Caco-2 (cell line): ENCODE results near the gene GLUL. TPM values are rescaled to one million over a fixed set of nuclear protein-coding genes. Genes with fewer than 3 reads are reported as not detected.

Experiments used
- BruUV-seq: library from RNA; stranded (reverse); fragments of 400-500 nt; replicated peaks from 2 replicates; lab custom pipeline; 2021; lab: Mats Ljungman, UMichigan
- CTCF ChIA-PET: fragments of 300-600 bp; sonication (Branson Sonifier 250); formaldehyde crosslinking; loops from one replicate; lab custom pipeline; 2022; ENCODE audit warnings: antibody characterized with exemption; lab: Charles Lee
- POLR2A ChIA-PET: fragments of 300-600 bp; sonication (Branson Sonifier 250); formaldehyde crosslinking; loops from one replicate; lab custom pipeline; 2022; ENCODE audit warnings: antibody characterized with exemption; lab: Charles Lee
- DNase-seq, 2 experiments: peaks; one replicate each; pipeline versions ENCODE4 v3.0.0 to v3.0.0-alpha.2; 2020 to 2022
- H3K27me3 ChIP-seq: replicated peaks from 2 replicates; pipeline ENCODE4 v1.6.0; 2011; ENCODE audit warnings: low read length; ENCODE audit not compliant: control insufficient read depth, insufficient read depth
- H3K36me3 ChIP-seq: 2 replicates; pipeline ENCODE4 v1.5.1; 2011; ENCODE audit warnings: low read length; ENCODE audit not compliant: control insufficient read depth, insufficient read depth
- H3K4me1 ChIP-seq: fragments of 250-450 bp; sonication (Bioruptor Pico); 2 replicates; pipeline ENCODE4 v1.5.1; 2020; ENCODE audit warnings: mild to moderate bottlenecking
- H3K4me3 ChIP-seq: 2 replicates; pipeline ENCODE4 v1.5.1; 2011; ENCODE audit warnings: low read depth, mild to moderate bottlenecking, control low read depth, low read length
- H3K9me3 ChIP-seq: fragments of 250-450 bp; sonication (Bioruptor Pico); 2 replicates; pipeline ENCODE4 v1.5.1; 2020; ENCODE audit warnings: mild to moderate bottlenecking, moderate library complexity
- H3K27ac Mint-ChIP-seq: one replicate; pipeline ENCODE4 v1.8.0; 2022; ENCODE audit warnings: mixed read lengths; ENCODE audit not compliant: unreplicated experiment
- H3K27me3 Mint-ChIP-seq: one replicate; pipeline ENCODE4 v1.8.0; 2022; ENCODE audit warnings: mixed read lengths; ENCODE audit not compliant: insufficient read depth, unreplicated experiment
- H3K36me3 Mint-ChIP-seq: one replicate; pipeline ENCODE4 v1.8.0; 2022; ENCODE audit warnings: mild to moderate bottlenecking, mixed read lengths; ENCODE audit not compliant: insufficient read depth, unreplicated experiment
- H3K4me1 Mint-ChIP-seq: one replicate; pipeline ENCODE4 v1.8.0; 2022; ENCODE audit warnings: low read depth, mixed read lengths; ENCODE audit not compliant: unreplicated experiment
- H3K4me3 Mint-ChIP-seq: one replicate; pipeline ENCODE4 v1.8.0; 2022; ENCODE audit warnings: mild to moderate bottlenecking, moderate library complexity, mixed read lengths; ENCODE audit not compliant: unreplicated experiment
- H3K9me3 Mint-ChIP-seq: one replicate; pipeline ENCODE4 v1.8.0; 2022; ENCODE audit warnings: mixed read lengths; ENCODE audit not compliant: unreplicated experiment
- intact Hi-C: fragments of 100-400 bp; cut with micrococcal nuclease; formaldehyde crosslinking; loops from one replicate; pipeline ENCODE4 v1.10.0; 2022; ENCODE audit not compliant: unreplicated experiment
- total RNA-seq: library from RNA; stranded (reverse); gene quantifications from 2 replicates; pipeline ENCODE4 v1.2.3, GENCODE V29; 2022
- TF ChIP-seq, protein P1 (sequence below), 2 experiments: fragments of 200-600 bp in 1 of 2; IDR thresholded peaks; 1 replicate in 1 of 2; 2 replicates in 1 of 2; pipeline versions ENCODE4 v1.5.1 to v1.8.0; 2011 to 2022; ENCODE audit warnings: antibody characterized with exemption in 1 of 2, control low read depth in 1 of 2, inconsistent platforms in 1 of 2, low read depth in 1 of 2, low read length in 1 of 2, mild to moderate bottlenecking in 1 of 2, moderate library complexity in 1 of 2; ENCODE audit not compliant: insufficient read depth in 1 of 2, severe bottlenecking in 1 of 2, unreplicated experiment in 1 of 2

GLUL gene
- total RNA-seq, 1 experiment from 2014 or later = 394 TPM

DNA sequence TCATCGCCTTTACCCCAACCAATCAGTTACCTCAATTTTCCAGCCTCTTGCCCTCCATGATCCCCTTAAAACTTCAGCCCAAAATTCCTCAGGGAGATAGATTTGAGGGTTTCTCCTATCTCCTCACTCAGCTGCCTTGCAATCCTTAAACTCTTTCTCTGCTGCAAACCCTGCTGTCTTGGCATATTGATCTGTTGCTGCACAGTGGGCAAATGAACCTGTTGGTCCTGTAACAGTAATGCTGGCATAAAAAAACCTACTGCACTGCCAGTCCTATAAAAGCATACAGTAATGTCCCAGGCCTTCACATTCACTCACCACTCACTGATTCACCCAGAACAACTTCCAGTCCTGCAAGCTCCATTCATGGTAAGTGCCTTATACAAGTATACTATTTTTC lies 14.0 kb upstream of the GLUL start:
- BruUV-seq = no TSS peak
- H3K4me1 ChIP-seq = no peaks in the 10 kb centered on the region
- ChIA-PET CTCF (interaction anchor here (0.6 kb wide), 1 partner anchor 106 kb away, joined by 4 read pairs; no protein-coding TSS in a partner anchor), POLR2A (no interaction called here)
- H3K36me3 ChIP-seq = no peaks in the 10 kb centered on the region
- H3K27me3 ChIP-seq = no peaks in the 10 kb centered on the region
- no peak overlapping the region for H3K27ac Mint-ChIP-seq
- TF ChIP-seq, protein P1, sequence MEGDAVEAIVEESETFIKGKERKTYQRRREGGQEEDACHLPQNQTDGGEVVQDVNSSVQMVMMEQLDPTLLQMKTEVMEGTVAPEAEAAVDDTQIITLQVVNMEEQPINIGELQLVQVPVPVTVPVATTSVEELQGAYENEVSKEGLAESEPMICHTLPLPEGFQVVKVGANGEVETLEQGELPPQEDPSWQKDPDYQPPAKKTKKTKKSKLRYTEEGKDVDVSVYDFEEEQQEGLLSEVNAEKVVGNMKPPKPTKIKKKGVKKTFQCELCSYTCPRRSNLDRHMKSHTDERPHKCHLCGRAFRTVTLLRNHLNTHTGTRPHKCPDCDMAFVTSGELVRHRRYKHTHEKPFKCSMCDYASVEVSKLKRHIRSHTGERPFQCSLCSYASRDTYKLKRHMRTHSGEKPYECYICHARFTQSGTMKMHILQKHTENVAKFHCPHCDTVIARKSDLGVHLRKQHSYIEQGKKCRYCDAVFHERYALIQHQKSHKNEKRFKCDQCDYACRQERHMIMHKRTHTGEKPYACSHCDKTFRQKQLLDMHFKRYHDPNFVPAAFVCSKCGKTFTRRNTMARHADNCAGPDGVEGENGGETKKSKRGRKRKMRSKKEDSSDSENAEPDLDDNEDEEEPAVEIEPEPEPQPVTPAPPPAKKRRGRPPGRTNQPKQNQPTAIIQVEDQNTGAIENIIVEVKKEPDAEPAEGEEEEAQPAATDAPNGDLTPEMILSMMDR (IDR thresholded peaks at IDR 0.05; ENCODE audit: insufficient read depth in 1 of 2, low read depth in 1 of 2, low read length in 1 of 2, severe bottlenecking in 1 of 2, unreplicated experiment in 1 of 2) = no peak
- H3K36me3 Mint-ChIP-seq = no peaks in the 10 kb centered on the region
- H3K4me1 Mint-ChIP-seq = no peaks in the 10 kb centered on the region
- no peak for DNase-seq
- H3K4me3 Mint-ChIP-seq = no peak overlapping the region
- H3K9me3 Mint-ChIP-seq = peaks cover 15% of the 10 kb centered on the region
- no peaks in the 10 kb centered on the region for H3K27me3 Mint-ChIP-seq
- intact Hi-C loops = no loop called here
- no peak overlapping the region for H3K4me3 ChIP-seq
- peaks cover 26% of the 10 kb centered on the region for H3K9me3 ChIP-seq

DNA sequence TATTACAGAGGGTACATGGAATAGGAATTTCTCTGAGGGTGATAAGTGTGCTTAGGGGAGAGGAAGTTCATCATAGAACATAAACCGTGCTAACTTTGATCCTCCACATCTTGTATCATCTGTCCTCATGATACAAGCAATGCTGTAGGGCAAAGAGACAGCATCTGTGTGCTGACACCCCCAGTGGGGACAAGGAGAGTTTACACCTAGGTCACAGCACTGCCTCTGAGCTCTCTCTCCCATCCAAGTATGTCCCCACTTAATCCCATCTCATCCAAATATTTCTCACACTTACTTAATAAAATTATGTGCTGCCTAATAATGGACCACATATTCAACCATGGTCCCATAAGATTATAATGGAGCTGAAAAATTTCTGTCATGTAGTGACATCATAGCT lies 13.2 kb upstream of the GLUL start:
- intact Hi-C loops = no loop called here
- Mint-ChIP-seq H3K27ac (no peak overlapping the region), H3K36me3 (no peaks in the 10 kb centered on the region), H3K27me3 (no peaks in the 10 kb centered on the region), H3K4me3 (no peak overlapping the region), H3K4me1 (no peaks in the 10 kb centered on the region), H3K9me3 (peaks cover 15% of the 10 kb centered on the region)
- no peaks in the 10 kb centered on the region for H3K27me3 ChIP-seq
- peaks cover 26% of the 10 kb centered on the region for H3K9me3 ChIP-seq
- POLR2A ChIA-PET = no interaction called here
- no peaks in the 10 kb centered on the region for H3K36me3 ChIP-seq
- no peak for DNase-seq
- CTCF ChIA-PET = interaction anchor here (0.6 kb wide), 1 partner anchor 105 kb away, joined by 4 read pairs; no protein-coding TSS in a partner anchor
- H3K4me1 ChIP-seq = no peaks in the 10 kb centered on the region
- BruUV-seq = no TSS peak
- no peak overlapping the region for H3K4me3 ChIP-seq
- TF ChIP-seq, protein P1 (IDR thresholded peaks at IDR 0.05; ENCODE audit: insufficient read depth in 1 of 2, low read depth in 1 of 2, low read length in 1 of 2, severe bottlenecking in 1 of 2, unreplicated experiment in 1 of 2) = no peak

DNA sequence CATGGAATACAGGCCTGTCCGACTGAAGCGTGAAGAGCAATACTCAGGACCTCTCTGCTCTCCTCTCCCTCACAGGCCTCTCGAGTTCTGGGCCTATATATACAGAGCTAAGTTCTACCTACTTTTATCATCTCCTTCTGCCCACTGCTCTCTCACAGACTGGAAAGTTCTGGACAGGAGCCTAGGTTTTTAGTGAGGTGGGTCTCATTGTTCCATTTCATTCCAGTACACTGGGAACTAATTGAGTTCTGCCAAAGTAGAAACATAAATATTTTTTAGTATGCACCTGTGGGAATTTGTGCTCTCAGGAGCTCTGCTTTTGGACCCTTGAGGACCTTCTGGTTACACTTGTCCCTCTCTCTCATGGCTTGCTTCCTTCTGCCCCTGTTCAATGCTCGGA lies 9.0 kb upstream of the GLUL start, which contains the start of gene TEDDM1:
TSS of gene TEDDM1 (minus strand) at position 101 of the 400 bp plus-strand sequence. CDS start 182 bp downstream, outside the sequence.
- H3K9me3 Mint-ChIP-seq = peaks cover 11% of the 10 kb centered on the region
- ChIA-PET POLR2A (interaction anchor here (0.7 kb wide), 1 partner anchor 21 kb away, joined by 6 read pairs; no protein-coding TSS in a partner anchor), CTCF (no interaction called here)
- H3K4me1 Mint-ChIP-seq = peaks cover 28% of the 10 kb centered on the region
- intact Hi-C loops = no loop called here
- Histone ChIP-seq H3K9me3 (peaks cover 18% of the 10 kb centered on the region), H3K36me3 (no peaks in the 10 kb centered on the region), H3K4me3 (no peak within 1 kb of the TSS), H3K27me3 (no peaks in the 10 kb centered on the region), H3K4me1 (peaks cover 22% of the 10 kb centered on the region)
- TF ChIP-seq, protein P1 (IDR thresholded peaks at IDR 0.05; ENCODE audit: insufficient read depth in 1 of 2, low read depth in 1 of 2, low read length in 1 of 2, severe bottlenecking in 1 of 2, unreplicated experiment in 1 of 2) = no peak
- no peak within 1 kb of the TSS for H3K27ac Mint-ChIP-seq
- no peaks in the 10 kb centered on the region for H3K27me3 Mint-ChIP-seq
- DNase-seq = no peak
- no peaks in the 10 kb centered on the region for H3K36me3 Mint-ChIP-seq
- no peak within 1 kb of the TSS for H3K4me3 Mint-ChIP-seq
- BruUV-seq = no TSS peak
